NT2/D1 (cell line): ENCODE results near the gene TRAPPC5.

Experiments
- YY1 ChIP-seq: IDR thresholded peaks from 2 replicates; pipeline ENCODE4 v1.6.1; 2011; ENCODE audit not compliant: insufficient read length, insufficient read depth
- ZNF274 ChIP-seq: IDR thresholded peaks from 2 replicates; pipeline ENCODE4 v1.6.1; 2011; ENCODE audit warnings: mild to moderate bottlenecking, low read depth, low read length

DNA sequence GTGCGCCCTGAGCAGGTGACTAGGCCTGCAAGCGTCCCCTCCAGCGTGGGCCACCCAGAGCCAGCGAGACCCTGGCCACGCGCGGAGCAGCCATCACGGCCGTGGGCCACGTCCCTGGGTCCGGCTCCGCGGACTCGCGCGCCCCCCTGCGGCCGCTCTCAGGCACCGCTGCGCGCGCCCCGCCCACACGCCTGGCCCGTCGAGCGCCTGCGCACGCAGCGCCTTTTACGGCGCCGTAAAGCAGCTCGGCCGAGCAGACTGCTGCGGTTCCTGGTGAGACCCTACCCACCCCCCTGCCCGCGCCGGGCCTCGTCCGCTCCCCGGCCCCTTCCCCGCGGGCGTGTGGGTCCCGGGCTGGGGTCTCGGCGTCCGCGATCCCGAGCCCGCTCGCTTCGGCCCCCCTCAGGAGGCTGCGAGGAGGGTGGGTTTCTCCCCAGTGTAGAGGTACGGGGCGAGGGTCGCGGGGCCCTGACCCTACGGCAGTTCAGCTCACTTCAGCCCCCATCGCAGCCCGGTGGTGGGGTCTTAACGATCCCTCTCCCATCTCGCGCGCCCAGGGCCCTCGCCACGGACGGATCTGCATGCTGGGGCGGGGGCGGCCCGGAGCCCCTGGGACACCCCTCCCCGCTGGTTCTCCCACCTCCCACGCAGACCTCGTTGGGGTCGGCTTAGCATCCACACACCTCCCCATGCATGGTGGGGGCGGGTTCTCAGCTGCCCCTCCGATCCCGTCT, at the start of gene TRAPPC5:
- TF ChIP-seq ZNF274 (no peak), YY1 (no peak)
